GM21825 (cell line): ENCODE results near the gene SPOCK2.
"Not testable (repeated sequence)": the region's sequence is repeated elsewhere in the genome, so short reads cannot be mapped to it uniquely, and the experiment has no call there.

Experiments
- ATAC-seq: cut with Tn5 transposase; IDR thresholded peaks from one replicate; pipeline ENCODE4 v1.9.1; 2021; ENCODE audit warnings: mild to moderate bottlenecking, moderate library complexity; ENCODE audit not compliant: unreplicated experiment

The SPOCK2 gene

GRCh38 chr10:72032409-72033162 is 55.8 kb downstream of the SPOCK2 start:
- ATAC-seq, result not testable (repeated sequence)

GRCh38 chr10:72031706-72032105 is 56.6 kb downstream of the SPOCK2 start:
- no peak for ATAC-seq

GRCh38 chr10:72030762-72031543 is 57.4 kb downstream of the SPOCK2 start:
- ATAC-seq, result no peak

GRCh38 chr10:72029414-72029813 is 58.9 kb downstream of the SPOCK2 start:
- ATAC-seq, result no peak

- ATAC-seq, result no peak
These were observed 60.9 kb downstream of the SPOCK2 start for GRCh38 chr10:72027498-72027897.

GRCh38 chr10:72026278-72027111 is 61.9 kb downstream of the SPOCK2 start:
- no peak for ATAC-seq

GRCh38 chr10:72025832-72026231 is 62.5 kb downstream of the SPOCK2 start:
- ATAC-seq, result no peak

GRCh38 chr10:72025400-72025799 is 63.0 kb downstream of the SPOCK2 start:
- no peak for ATAC-seq

- ATAC-seq, result no peak
These were observed 63.8 kb downstream of the SPOCK2 start for GRCh38 chr10:72024596-72024995.

GRCh38 chr10:72022228-72022627 is 66.1 kb downstream of the SPOCK2 start:
- no peak for ATAC-seq

GRCh38 chr10:72020914-72021809 is 67.2 kb downstream of the SPOCK2 start:
- ATAC-seq, result no peak

- no peak for ATAC-seq
These were observed 69.1 kb downstream of the SPOCK2 start for GRCh38 chr10:72019085-72019876.

GRCh38 chr10:72016608-72017300 is 71.6 kb downstream of the SPOCK2 start:
- no peak for ATAC-seq

- ATAC-seq, result no peak
These were observed 72.5 kb downstream of the SPOCK2 start for GRCh38 chr10:72015841-72016240.

GRCh38 chr10:72014785-72015480 is 73.4 kb downstream of the SPOCK2 start:
- no peak for ATAC-seq

- ATAC-seq, result no peak
These were observed 74.2 kb downstream of the SPOCK2 start for GRCh38 chr10:72014197-72014596.

- no peak for ATAC-seq
These were observed 75.0 kb downstream of the SPOCK2 start for GRCh38 chr10:72013202-72013945.

- no peak for ATAC-seq
These were observed 75.6 kb downstream of the SPOCK2 start for GRCh38 chr10:72012796-72013195.
